SU-DHL-6 (cell line): ENCODE data around the gene THEM5.

Experiments
- H2AFZ ChIP-seq: fragments of 200-600 bp; sonication (generic); 2 replicates; pipeline ENCODE4 v1.6.1; 2014; ENCODE audit warnings: low read depth, mild to moderate bottlenecking, moderate library complexity, mixed read lengths, antibody characterized with exemption, low read length; ENCODE audit not compliant: severe bottlenecking
- H3F3A ChIP-seq: fragments of 200-600 bp; shearing (Covaris generic); 2 replicates; pipeline ENCODE4 v1.6.0; 2016; ENCODE audit warnings: antibody characterized with exemption, mild to moderate bottlenecking; ENCODE audit not compliant: insufficient read depth
- H3K27ac ChIP-seq: fragments of 200-600 bp; sonication (generic); 2 replicates; pipeline ENCODE4 v1.5.1; 2016; ENCODE audit warnings: low read depth, mild to moderate bottlenecking, low read length, moderate library complexity, mixed read lengths
- H3K27me3 ChIP-seq: fragments of 200-600 bp; sonication (generic), shearing (Covaris generic); 2 replicates; pipeline ENCODE4 v1.6.0; 2014; ENCODE audit warnings: mild to moderate bottlenecking, low read length
- H3K36me3 ChIP-seq: fragments of 200-600 bp; sonication (generic); 2 replicates; pipeline ENCODE4 v1.6.1; 2014; ENCODE audit warnings: mild to moderate bottlenecking, low read length, mixed read lengths
- H3K4me2 ChIP-seq: fragments of 300-600, 200-600 bp; shearing (Covaris generic), sonication (generic); 2 replicates; pipeline ENCODE4 v1.6.0; 2014; ENCODE audit warnings: low read length, low read depth, mild to moderate bottlenecking; ENCODE audit not compliant: poor library complexity, severe bottlenecking
- H3K4me3 ChIP-seq: fragments of 200-600 bp; sonication (generic); 2 replicates; pipeline ENCODE4 v1.5.1; 2014; ENCODE audit warnings: antibody characterized with exemption, low read length, mild to moderate bottlenecking, mixed read lengths; ENCODE audit not compliant: insufficient read depth, poor library complexity, severe bottlenecking
- H3K79me2 ChIP-seq: fragments of 200-600 bp; sonication (generic); 2 replicates; pipeline ENCODE4 v1.6.1; 2014; ENCODE audit warnings: mild to moderate bottlenecking, low read length, moderate library complexity; ENCODE audit not compliant: insufficient read depth
- H3K9ac ChIP-seq: fragments of 200-600 bp; sonication (generic); 2 replicates; pipeline ENCODE4 v1.7.0; 2014; ENCODE audit warnings: mild to moderate bottlenecking, low read length
- H3K9me2 ChIP-seq: fragments of 200-600 bp; sonication (generic); replicated peaks from 2 replicates; pipeline ENCODE4 v1.6.1; 2014; ENCODE audit warnings: low read length; ENCODE audit not compliant: insufficient read depth
- H3K9me3 ChIP-seq: fragments of 200-600 bp; sonication (generic); 2 replicates; pipeline ENCODE4 v1.6.1; 2014; ENCODE audit warnings: low read length, mixed read lengths; ENCODE audit not compliant: insufficient read depth
- H4K20me1 ChIP-seq: fragments of 200-600 bp; sonication (generic); 2 replicates; pipeline ENCODE4 v1.6.1; 2014; ENCODE audit warnings: low read depth, mild to moderate bottlenecking, antibody characterized with exemption, low read length, moderate library complexity, mixed read lengths
- CTCF ChIP-seq: fragments of 200-600 bp; sonication (generic); IDR thresholded peaks from one replicate; pipeline ENCODE4 v1.5.1; 2017; ENCODE audit warnings: antibody characterized with exemption, mild to moderate bottlenecking, low read length, moderate library complexity; ENCODE audit not compliant: insufficient read depth, poor library complexity, severe bottlenecking
- EZH2phosphoT487 ChIP-seq: fragments of 200-600 bp; sonication (generic), shearing (Covaris generic); conservative IDR thresholded peaks from 2 replicates; pipeline ENCODE4 v1.6.1; 2018; ENCODE audit warnings: mild to moderate bottlenecking, antibody characterized with exemption, low read length, moderate library complexity, mixed read lengths

Gene THEM5

GRCh38 chr1:151837884-151838221 lies 15.7 kb downstream of the THEM5 start:
- no peak overlapping the region for H3K9ac ChIP-seq

GRCh38 chr1:151837197-151837596 lies 16.3 kb downstream of the THEM5 start:
- Histone ChIP-seq H3K36me3 (no peaks in the 10 kb centered on the region), H3K27me3 (no peaks in the 10 kb centered on the region), H3K4me2 (no peak overlapping the region), H3K9ac (no peak overlapping the region), H3K9me2 (no peaks in the 10 kb centered on the region), H3K79me2 (no peaks in the 10 kb centered on the region), H3F3A (no peaks in the 10 kb centered on the region), H3K9me3 (no peaks in the 10 kb centered on the region), H3K4me3 (no peak overlapping the region), H2AFZ (no peak overlapping the region), H4K20me1 (no peaks in the 10 kb centered on the region), H3K27ac (no peak overlapping the region)
- TF ChIP-seq EZH2phosphoT487 (no peak), CTCF (no peak)

More at GRCh38 chr1:151837884-151838221, 15.7 kb downstream of the THEM5 start:
- Histone ChIP-seq H3K36me3 (no peaks in the 10 kb centered on the region), H3K4me2 (no peak overlapping the region), H3K9me3 (no peaks in the 10 kb centered on the region), H3K4me3 (no peak overlapping the region), H3K9me2 (no peaks in the 10 kb centered on the region), H2AFZ (no peak overlapping the region), H4K20me1 (no peaks in the 10 kb centered on the region), H3F3A (no peaks in the 10 kb centered on the region), H3K79me2 (no peaks in the 10 kb centered on the region), H3K27me3 (no peaks in the 10 kb centered on the region), H3K27ac (no peak overlapping the region)
- TF ChIP-seq EZH2phosphoT487 (no peak), CTCF (no peak)

- no peaks in the 10 kb centered on the region for H3K27me3 ChIP-seq
Measured at GRCh38 chr1:151835596-151835995, 17.9 kb downstream of the THEM5 start.

More at GRCh38 chr1:151835596-151835995, 17.9 kb downstream of the THEM5 start:
- Histone ChIP-seq H3K4me3 (no peak overlapping the region), H4K20me1 (no peaks in the 10 kb centered on the region), H3K79me2 (no peaks in the 10 kb centered on the region), H2AFZ (no peak overlapping the region), H3F3A (no peaks in the 10 kb centered on the region), H3K9me2 (no peaks in the 10 kb centered on the region), H3K27ac (no peak overlapping the region), H3K4me2 (no peak overlapping the region), H3K9ac (no peak overlapping the region), H3K9me3 (no peaks in the 10 kb centered on the region), H3K36me3 (no peaks in the 10 kb centered on the region)
- TF ChIP-seq CTCF (no peak), EZH2phosphoT487 (no peak)
